ENCODE data around the gene TFIP11. TPM values are rescaled to one million over a fixed set of nuclear protein-coding genes. Genes with fewer than 3 reads are reported as not detected.

Gene TFIP11
- total and polyA plus RNA-seq, 3 donors from 2014 or later: 44.3 to 100 (median 51.3) TPM

DNA sequence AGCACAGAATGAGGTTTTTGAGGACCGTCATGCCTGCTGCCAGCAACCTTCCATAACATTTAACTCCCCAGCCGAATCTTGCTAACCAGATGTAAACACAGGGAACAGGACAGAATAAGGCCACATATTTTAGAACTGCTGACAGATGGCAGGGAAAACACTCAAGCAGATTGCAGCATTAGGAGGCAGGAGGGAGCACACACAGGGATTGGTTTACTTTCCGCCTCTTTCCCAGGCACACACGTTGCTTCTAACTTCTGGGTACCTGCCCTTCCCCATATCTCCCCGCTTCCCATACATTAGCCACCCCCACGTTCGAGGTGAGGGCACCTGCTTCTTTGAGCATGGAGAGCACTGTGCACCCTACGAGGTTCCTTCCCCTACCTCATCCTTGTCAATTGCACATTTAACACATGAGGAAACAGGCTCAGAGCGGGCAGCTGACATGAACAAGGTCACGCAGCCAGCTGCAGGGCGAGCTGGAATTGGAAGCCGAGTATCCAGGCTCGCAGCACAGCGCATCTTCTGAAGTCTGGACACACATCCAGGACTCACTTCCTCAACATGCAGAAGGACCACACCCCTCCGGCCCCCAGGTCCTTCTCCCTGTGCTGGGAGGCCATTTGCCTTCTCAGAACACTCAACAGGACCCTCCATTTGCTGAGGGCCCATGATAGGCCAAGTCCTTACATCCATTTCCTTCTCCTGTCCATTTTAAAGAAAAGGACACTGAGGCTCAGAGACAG is 64.5 kb downstream of the TFIP11 start:
- no peak for DNase-seq
- H3K27me3 ChIP-seq: no peaks in the 10 kb centered on the region
- no peak overlapping the region for H3K4me3 ChIP-seq
- no peak overlapping the region for H3K27ac ChIP-seq
- no peaks in the 10 kb centered on the region for H3K36me3 ChIP-seq (ENCODE audit: low read depth, missing control alignments)
- TF ChIP-seq POLR2A (IDR thresholded peaks at IDR 0.05): no peak
- TF ChIP-seq, protein P1, sequence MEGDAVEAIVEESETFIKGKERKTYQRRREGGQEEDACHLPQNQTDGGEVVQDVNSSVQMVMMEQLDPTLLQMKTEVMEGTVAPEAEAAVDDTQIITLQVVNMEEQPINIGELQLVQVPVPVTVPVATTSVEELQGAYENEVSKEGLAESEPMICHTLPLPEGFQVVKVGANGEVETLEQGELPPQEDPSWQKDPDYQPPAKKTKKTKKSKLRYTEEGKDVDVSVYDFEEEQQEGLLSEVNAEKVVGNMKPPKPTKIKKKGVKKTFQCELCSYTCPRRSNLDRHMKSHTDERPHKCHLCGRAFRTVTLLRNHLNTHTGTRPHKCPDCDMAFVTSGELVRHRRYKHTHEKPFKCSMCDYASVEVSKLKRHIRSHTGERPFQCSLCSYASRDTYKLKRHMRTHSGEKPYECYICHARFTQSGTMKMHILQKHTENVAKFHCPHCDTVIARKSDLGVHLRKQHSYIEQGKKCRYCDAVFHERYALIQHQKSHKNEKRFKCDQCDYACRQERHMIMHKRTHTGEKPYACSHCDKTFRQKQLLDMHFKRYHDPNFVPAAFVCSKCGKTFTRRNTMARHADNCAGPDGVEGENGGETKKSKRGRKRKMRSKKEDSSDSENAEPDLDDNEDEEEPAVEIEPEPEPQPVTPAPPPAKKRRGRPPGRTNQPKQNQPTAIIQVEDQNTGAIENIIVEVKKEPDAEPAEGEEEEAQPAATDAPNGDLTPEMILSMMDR (IDR thresholded peaks at IDR 0.05): no peak
- H3K4me1 ChIP-seq: no peaks in the 10 kb centered on the region
- WGBS, 2 donors: 77 to 80% methylated on average over 15 of the region's 15 CpGs
- intact Hi-C loops (cut with DNase I; ENCODE audit: low total_unique reads): no loop called here
- H3K9me3 ChIP-seq: no peaks in the 10 kb centered on the region

DNA sequence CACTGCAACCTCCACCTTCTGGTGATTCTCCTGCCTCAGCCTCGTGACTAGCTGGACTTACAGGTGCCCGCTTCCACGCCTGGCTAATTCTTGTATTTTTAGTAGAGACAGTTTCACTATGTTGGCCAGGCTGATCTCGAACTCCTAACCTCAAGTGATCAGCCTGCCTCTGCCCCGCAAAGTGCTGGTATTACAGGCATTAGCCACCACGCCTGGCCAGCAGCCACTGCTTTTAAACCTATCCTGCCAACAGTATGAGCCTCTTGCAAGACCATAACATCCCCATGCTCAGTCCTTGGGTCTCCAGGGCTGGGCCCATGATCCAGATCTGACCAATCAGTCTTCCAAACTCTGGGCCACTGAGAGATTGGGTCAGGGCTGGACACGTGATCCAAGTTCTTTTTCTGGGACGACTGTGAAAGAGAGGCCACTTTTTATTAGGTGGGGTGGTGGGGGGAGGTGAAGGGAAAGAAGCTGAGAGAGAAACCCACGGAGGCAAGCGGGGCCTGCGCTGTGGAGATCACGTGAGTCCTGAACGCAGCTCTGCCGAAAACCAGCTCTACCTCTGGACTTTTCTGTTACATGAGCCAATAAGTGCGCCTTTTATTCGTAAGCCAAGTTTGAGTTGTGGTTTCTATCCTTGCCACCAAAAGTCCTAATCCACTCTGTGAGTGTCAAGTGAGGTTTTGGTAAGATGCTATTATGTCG is 65.3 kb downstream of the TFIP11 start:
- Histone ChIP-seq H3K4me1 (no peaks in the 10 kb centered on the region), H3K27me3 (no peaks in the 10 kb centered on the region), H3K36me3 (ENCODE audit: low read depth, missing control alignments) (no peaks in the 10 kb centered on the region), H3K4me3 (no peak overlapping the region), H3K27ac (no peak overlapping the region), H3K9me3 (no peaks in the 10 kb centered on the region)
- WGBS, 2 donors: 86% methylated on average over 15 to 17 of the region's 17 CpGs
- TF ChIP-seq POLR2A (IDR thresholded peaks at IDR 0.05): no peak
- TF ChIP-seq, protein P1 (IDR thresholded peaks at IDR 0.05): no peak
- intact Hi-C loops (cut with DNase I; ENCODE audit: low total_unique reads): no loop called here
- no peak for DNase-seq

DNA sequence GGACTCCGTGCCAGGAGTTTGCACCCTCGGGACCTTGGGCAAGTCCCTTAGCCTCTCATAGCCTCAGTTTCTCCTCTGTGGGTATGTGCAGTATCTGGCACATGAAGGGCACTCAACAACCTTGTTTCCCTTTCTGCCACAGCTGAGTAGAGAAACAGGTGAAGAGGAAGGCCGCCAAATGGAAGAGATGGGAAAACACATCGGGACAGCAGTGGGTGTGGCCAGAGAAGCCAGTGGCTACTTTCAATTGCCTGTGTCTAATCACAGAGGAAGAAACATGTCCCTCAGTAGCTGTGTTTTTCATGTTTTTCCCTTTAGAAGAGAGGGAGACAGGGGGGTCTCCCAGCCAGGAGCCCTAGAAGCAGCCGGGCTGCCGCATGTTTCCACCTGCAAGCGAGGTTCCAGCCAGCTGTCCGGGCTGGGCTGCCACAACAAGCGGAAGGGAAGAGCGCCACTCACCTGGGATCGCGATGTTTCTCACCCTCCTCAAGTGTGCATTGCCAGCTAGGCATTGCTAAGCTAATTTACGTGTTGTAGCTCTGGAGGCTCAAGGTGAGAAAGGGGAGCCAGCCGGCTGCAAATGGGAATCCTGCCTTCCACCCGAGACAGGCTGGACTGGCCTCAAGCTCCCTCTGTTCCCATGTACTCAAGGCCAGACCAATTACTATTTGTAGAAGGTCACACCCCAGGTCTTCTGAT is 66.5 kb downstream of the TFIP11 start:
- WGBS, 2 donors: 76 to 77% methylated on average over 10 to 15 of the region's 15 CpGs
- H3K4me3 ChIP-seq: no peak overlapping the region
- H3K4me1 ChIP-seq: no peaks in the 10 kb centered on the region
- TF ChIP-seq, protein P1 (IDR thresholded peaks at IDR 0.05): no peak
- TF ChIP-seq POLR2A (IDR thresholded peaks at IDR 0.05): no peak
- no peaks in the 10 kb centered on the region for H3K27me3 ChIP-seq
- intact Hi-C loops (cut with DNase I; ENCODE audit: low total_unique reads): no loop called here
- DNase-seq: no peak
- H3K27ac ChIP-seq: no peak overlapping the region
- no peaks in the 10 kb centered on the region for H3K36me3 ChIP-seq (ENCODE audit: low read depth, missing control alignments)
- no peaks in the 10 kb centered on the region for H3K9me3 ChIP-seq

DNA sequence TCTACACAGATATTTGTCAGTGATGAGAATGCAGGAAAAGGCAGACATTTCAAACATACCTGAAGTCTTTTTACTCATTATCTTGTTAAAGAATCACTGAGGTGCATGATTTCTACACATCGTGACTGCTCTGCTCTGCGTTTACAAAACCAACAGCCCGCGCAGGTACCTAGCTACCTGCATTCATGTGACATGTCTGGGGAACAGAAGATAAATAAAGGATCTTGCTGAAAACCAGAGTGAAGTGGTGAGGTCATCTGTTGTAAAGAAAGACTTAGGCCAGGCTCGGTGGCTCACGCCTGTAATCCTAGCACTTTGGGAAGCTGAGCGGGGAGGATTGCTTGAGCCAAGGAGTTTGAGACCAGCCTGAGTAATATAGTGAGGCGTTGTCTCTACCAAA is 67.5 kb downstream of the TFIP11 start:
- no peak for DNase-seq
- Histone ChIP-seq H3K27ac (no peak overlapping the region), H3K4me1 (no peaks in the 10 kb centered on the region), H3K27me3 (no peaks in the 10 kb centered on the region), H3K4me3 (no peak overlapping the region), H3K9me3 (no peaks in the 10 kb centered on the region), H3K36me3 (ENCODE audit: low read depth, missing control alignments) (no peaks in the 10 kb centered on the region)
- WGBS, 2 donors: 89 to 93% methylated on average over 8 of the region's 8 CpGs
- TF ChIP-seq POLR2A (IDR thresholded peaks at IDR 0.05): no peak
- intact Hi-C loops (cut with DNase I; ENCODE audit: low total_unique reads): no loop called here

All from testis (tissue), 3 donors.